H1 (cell line): ENCODE data around the gene ASAP2. TPM values are rescaled to one million over a fixed set of nuclear protein-coding genes. Genes with fewer than 3 reads are reported as not detected.

Source experiments
- EZH2 ChIP-seq: fragments of 200-600 bp; sonication (generic); IDR thresholded peaks from 2 replicates; pipeline ENCODE4 v1.7.1; 2012; ENCODE audit warnings: low read depth, mild to moderate bottlenecking, moderate library complexity, low read length, inconsistent platforms; ENCODE audit not compliant: severe bottlenecking
- JUN ChIP-seq: IDR thresholded peaks from 2 replicates; pipeline ENCODE4 v1.6.1; 2011; ENCODE audit warnings: low read depth, mild to moderate bottlenecking, improper control_type of control experiment, low read length
- KDM1A ChIP-seq: fragments of 200-600, 300-600 bp; sonication (generic); IDR thresholded peaks from 2 replicates; pipeline ENCODE4 v1.7.1; 2016; ENCODE audit warnings: mild to moderate bottlenecking, low read length, borderline replicate concordance
- POLR2AphosphoS5 ChIP-seq: IDR thresholded peaks from 2 replicates; pipeline ENCODE4 v1.6.1; 2011; ENCODE audit warnings: low read depth, low read length
- SIRT6 ChIP-seq: IDR thresholded peaks from one replicate; pipeline ENCODE4 v1.7.1; 2012; ENCODE audit warnings: low read length, inconsistent platforms
- SRF ChIP-seq: IDR thresholded peaks from 2 replicates; pipeline ENCODE4 v1.6.1; 2011; ENCODE audit warnings: mild to moderate bottlenecking, low read depth, low read length, moderate library complexity
- YY1 ChIP-seq: IDR thresholded peaks from 2 replicates; pipeline ENCODE4 v1.6.1; 2011; ENCODE audit warnings: low read depth, mild to moderate bottlenecking, low read length
- polyA plus RNA-seq, 7 experiments: library from polyadenylated mRNA; depleted of rRNA in 3 of 7; stranded (reverse) in 5 of 7; unstranded in 2 of 7; fragments of >200 nt in 5 of 7; fragments of 200-250 nt in 2 of 7; gene quantifications; 1 replicate in 5 of 7; 2 replicates in 1 of 7; 4 replicates in 1 of 7; pipeline versions ENCODE4 v1.2.1 to v1.2.3, GENCODE V29; 2011 to 2013; ENCODE audit warnings: missing spikeins in 2 of 7, mixed read lengths in 2 of 7
- total RNA-seq: library from RNA; stranded (reverse); fragmentation: NEBNext Ultra II Directional; extraction: Animal tissue kit (Norgen Biotek cat#: 25700); gene quantifications from 2 replicates; pipeline ENCODE4 v1.2.1, GENCODE V29; 2021

Gene ASAP2
- total and polyA plus RNA-seq, 2 of the 8 experiments (the other 6 are each of a cell fraction or from before 2014, with no cell fraction given): 10.2 to 18.7 TPM

DNA sequence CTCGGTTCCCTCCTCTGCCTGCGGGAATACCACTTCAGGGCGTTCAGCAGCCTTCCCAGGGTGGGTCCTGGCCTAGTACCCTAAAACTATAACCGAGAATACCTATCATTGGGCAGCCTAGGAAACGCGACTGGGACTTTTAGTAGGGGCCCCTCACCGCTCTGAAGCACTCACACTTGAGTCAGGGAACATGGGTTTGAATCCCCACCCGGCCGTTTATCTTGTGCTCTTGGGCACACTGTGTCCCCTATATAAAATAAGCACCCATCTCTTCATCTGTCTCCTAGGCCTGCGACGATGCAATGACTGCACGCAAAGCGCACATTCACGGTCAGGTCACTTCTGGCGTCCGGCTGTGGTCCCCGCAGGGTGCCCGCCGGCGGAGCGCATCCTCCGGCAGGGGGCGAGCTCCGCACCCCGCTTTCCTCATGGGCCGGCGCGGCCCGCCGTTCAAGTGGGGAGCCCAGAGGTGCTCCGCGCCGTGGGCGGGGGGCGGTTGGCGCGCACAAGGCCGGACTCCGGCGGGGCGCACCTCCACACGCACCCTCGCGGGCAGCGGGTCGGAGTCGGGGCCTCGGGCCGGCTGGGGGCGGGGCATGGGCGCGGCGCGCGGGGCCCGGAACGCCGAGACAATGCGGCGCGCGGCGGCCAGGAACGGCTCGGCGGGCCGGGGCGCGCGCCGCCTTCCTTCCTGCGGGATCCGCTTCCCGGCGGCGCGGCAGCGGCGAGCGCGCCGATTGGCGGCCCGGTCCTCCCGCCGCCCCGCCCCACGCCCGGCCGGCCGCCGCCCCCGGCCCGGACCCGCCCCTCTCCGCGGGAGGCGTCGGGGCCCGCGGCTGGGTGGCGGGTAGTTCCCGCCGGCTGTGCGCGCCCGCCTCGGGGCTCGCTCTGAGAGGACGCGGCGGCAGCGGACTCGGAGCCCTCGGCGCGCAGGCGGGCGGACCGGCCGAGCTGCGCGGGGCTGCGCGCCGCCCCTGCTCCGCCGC, at the start of gene ASAP2 (continued):
- TF ChIP-seq KDM1A (peak; percentile 30; the same call in 1 of the 2 replicates), POLR2AphosphoS5 (0 out of 2 replicates have a peak, but pooled peaks have one; percentile 24), SIRT6 (no peak), EZH2 (no peak), JUN (no peak), YY1 (0 out of 2 replicates have a peak, but pooled peaks have one; percentile 36), SRF (no peak)
